CD4-positive, alpha-beta T cell treated with Interleukin-6 at 100 ng/mL for 8 hours (primary cell): ENCODE results near the gene DLGAP1.
A peak's percentile ranks its signal among the peaks of the same experiment; 100 is the strongest.
"Not testable (repeated sequence)": the region's sequence is repeated elsewhere in the genome, so short reads cannot be mapped to it uniquely, and the experiment has no call there.

Source experiments
- DNase-seq: peaks from one replicate; pipeline ENCODE4 v3.0.0-alpha.2; 2020; ENCODE audit warnings: mixed read lengths, low spot score

Gene DLGAP1

DNA sequence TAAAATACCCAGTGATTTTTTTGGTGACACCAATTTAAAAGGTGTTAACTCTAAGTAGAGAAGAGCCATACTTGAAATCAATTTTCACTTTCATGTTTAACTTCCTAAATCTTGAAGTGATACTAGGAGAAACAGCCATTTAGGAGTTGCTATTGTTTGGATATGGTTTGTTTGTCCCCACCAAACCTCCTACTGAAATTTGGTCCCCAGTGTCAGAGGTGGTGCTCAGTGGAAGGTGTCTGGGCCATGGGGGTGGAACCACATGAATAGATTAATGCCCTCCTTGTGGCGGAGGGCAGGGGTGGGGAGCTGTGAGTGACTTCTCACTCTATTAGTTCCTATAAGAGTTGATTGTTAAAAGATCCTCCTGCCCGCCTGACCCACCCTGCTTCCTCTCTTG is 377.9 kb downstream of the DLGAP1 start:
- no peak for DNase-seq

DNA sequence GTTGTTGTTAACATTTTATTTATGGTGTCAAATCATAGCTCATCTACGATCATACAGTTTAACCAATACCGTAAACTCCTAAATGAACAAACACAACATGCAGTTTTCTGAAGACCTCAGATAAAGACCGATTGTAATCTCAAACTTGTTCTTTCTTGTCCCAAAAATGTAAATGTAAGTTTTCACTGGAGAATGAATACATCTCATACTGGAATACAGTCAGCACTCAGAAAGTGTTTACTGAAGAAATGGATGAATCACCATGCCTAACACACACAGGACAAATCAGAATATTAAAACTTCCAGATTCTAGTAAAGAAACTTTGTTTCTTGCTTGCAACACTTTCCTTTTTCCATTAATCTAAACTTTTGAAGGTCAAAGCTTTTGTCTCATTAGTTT is 380.5 kb downstream of the DLGAP1 start:
- DNase-seq: no peak

DNA sequence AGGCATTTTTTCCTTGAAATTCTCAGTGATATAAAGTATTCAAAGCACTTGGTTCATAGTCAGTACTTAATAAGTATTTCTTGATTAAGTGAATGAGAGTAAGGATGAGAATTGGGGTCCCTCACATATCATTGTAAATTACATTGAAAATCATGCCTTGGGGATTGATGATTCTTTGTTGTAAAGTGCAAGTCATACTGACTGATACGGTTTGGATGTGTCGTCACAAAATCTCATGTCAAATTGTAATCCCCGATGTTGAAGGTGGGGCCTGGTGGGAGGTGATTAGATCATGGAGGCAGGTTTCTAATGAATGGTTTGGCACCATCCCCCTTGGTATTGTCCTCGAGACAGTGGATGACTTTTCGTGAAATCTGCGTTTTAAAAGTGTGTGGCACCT is 385.9 kb downstream of the DLGAP1 start:
- no peak for DNase-seq

GRCh38 chr18:4068552-4069158 is 386.5 kb downstream of the DLGAP1 start:
- DNase-seq: peak; percentile 13

GRCh38 chr18:4063545-4063944 is 391.6 kb downstream of the DLGAP1 start:
- DNase-seq: no peak

- DNase-seq: no peak
Observed at GRCh38 chr18:4060427-4061281, 394.5 kb downstream of the DLGAP1 start.

GRCh38 chr18:4058179-4058578 is 396.9 kb downstream of the DLGAP1 start:
- DNase-seq: no peak

DNA sequence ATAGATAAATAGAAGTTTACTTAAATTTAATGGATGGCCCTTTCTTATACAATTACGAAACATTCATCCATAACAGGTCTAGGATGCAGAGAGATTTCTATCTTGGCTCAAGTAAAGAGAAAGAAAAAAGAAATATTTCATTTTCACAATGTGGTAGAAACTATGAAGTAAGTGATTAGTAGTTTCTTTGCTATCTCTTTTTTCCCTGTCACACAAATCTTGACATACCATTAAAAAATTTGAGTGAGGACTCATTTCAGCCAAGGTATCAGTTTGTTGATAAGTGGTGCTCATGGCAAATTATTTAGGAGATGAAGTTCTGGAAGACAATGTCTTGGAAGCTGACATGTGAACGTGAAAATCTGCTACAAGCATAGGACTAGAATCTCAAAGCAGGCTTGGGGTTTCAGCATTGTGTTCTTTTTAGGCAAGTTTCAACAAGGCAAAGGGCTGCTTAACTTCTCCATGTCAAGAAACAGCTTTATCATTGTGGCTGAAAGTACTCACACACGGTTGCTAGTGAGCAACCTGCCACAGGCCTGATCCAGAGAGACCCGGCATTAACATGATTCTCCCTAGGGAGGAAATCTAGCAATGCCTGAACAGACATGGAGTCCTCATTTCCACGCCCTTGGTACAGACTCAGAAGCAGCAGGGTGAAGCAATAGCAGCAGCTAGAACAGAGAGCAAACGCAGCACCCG is 414.6 kb downstream of the DLGAP1 start:
- no peak for DNase-seq

DNA sequence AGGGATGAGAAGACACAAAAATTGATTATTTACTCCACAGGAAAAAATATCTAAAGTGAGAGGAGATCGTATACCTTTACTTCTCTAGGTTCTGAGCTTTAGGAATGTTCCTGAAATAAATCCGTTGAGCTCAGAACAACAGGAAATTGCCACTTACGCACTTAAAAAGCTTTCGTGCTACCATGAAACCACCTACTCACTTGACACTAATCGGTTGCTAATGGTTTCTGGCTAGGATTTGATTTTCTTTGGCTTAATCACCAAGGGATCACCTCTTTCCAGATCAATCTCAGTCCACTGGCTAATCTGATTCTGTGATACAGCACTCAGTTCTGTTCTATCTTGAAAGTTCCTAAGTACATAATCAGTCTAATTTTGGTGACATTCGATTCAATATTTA is 419.6 kb downstream of the DLGAP1 start:
- no peak for DNase-seq

- DNase-seq: not testable (repeated sequence)
Observed at GRCh38 chr18:4034815-4035214, 420.3 kb downstream of the DLGAP1 start.

- no peak for DNase-seq
Observed at GRCh38 chr18:4026542-4026941, 428.6 kb downstream of the DLGAP1 start.

DNA sequence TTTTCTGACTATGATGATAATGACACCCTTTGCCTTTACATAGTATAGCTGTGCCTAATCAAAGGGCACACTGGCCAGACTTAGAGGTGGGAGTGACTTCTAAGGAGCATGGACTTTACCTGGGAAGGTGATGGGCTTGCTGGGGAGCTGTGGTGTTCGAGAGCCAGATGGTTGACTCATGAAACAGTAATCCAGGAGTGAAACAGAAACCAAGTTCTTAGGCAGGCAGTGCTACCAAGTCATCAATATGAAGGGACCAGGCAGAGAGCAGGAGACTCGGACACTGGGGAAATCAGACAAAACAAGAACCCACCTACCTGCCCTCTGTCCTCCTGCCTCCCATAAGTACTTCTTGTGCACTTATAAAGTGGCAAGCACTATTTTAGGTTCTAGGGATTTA is 430.4 kb downstream of the DLGAP1 start:
- DNase-seq: no peak

GRCh38 chr18:4022749-4023148 is 432.4 kb downstream of the DLGAP1 start:
- not testable (repeated sequence) for DNase-seq

- DNase-seq: no peak
Observed at GRCh38 chr18:4020026-4020425, 435.1 kb downstream of the DLGAP1 start.

DNA sequence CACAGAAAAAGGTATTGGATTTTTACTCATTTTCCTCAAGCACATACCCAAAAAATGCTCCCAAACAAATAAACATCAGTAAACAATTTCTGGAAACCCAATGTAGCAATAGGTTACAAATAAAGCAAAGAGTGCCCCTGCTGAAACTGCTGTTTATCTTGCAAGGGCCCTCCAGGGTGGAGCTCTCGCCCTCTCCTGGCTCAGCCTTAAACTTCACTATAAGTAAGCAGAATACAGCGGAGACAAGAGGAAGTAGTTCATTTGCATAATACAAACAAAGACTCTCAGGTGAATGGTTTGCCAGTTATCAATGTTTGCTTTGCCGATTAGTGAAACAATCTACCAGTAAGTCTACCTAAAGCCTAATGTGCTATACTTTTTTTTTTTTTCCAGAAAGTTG is 437.6 kb downstream of the DLGAP1 start:
- no peak for DNase-seq

- no peak for DNase-seq
Observed at GRCh38 chr18:4016391-4017049, 438.6 kb downstream of the DLGAP1 start.

GRCh38 chr18:4007846-4008245 is 447.3 kb downstream of the DLGAP1 start:
- DNase-seq: no peak

DNA sequence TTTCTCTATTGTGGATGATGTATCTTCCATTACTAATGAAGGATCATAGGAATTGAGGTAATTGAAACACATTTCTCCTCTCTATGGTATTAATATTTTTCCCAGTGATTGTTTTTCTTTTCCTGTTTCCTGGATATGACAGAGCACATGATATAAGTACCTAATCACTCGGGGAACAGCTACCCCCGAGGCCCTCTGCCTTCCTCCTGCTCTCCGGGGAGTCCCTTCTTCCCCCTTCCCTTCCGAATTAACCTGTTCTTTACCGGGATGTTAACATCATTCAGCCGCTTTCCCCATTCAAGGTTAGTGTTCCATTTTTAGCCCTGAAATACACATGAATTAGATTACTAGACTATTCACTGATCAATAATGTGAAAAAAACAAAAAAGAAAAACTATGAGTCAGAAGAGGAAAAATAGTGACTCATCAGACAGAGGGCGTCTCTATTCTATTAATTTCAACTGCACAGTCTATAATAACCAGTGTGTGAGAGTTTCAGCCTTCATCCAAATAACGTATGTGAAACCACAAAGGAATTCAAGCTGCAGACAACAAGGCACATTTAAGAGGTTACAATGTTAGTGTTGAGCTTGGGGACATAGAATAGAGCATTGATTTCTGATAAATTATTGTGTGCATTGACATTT is 450.8 kb downstream of the DLGAP1 start:
- no peak for DNase-seq

DNA sequence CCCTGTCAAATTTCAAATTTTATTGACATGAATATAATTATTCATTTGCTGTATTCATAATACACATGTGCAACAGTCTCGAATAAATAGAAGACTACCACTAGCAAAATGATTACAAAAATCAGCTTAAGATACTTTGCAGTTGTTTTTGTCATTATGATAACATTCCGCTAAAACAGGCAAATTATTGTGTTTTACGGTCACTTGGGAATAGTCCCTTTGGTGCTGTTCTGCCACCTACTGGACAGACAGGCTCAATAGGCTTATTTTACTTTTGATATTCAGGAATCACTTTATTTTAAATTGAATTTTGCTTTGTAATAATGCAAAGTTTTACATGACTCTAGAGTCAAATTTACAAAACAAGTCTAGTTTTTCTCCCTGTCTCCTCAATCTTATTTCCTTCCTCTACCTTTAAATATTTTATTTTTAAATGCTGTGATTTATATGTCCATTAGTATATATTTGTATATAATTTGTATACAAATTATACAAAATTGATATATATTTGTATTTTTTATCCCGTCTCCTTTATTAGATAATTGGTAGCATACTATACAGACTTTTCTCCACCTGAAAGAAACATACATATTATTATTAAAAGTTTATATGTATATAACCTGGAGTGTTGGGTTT is 456.3 kb downstream of the DLGAP1 start:
- DNase-seq: no peak

- peak; percentile 40 for DNase-seq
Observed at GRCh38 chr18:3995476-3996102, 459.5 kb downstream of the DLGAP1 start.
